ENCODE data around the gene PEX5. TPM values are rescaled to one million over a fixed set of nuclear protein-coding genes. Genes with fewer than 3 reads are reported as not detected.

Gene PEX5
- total and polyA plus RNA-seq, 2 of the 8 experiments (the other 6 are each of a cell fraction or from before 2014, with no cell fraction given), result 16.8 to 50.5 TPM

DNA sequence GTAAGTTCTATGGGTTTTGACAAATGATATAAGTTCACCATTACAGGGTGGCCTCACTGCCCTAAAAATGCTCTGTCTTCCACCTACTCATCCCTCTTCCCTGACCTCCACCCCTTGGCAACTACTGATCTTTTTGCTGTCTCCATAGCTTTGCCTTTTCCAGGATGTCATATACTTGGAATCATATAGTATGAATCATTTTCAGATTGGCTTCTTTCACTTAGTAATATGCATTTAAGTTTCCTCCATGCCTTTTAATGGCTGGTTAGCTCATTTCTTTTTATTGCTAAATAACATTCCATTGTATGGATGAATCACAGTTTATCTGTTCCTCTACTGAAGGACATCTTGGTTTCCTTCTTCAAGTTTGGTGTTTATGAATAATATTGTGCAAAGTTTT is 14.0 kb upstream of the PEX5 start (continued):
- no peak for TF ChIP-seq SIRT6 (IDR thresholded peaks at IDR 0.05; ENCODE audit: low read length)
- no peak for TF ChIP-seq SAP30 (IDR thresholded peaks at IDR 0.05; ENCODE audit: insufficient read depth, insufficient replicate concordance, low read length)
- no peak for TF ChIP-seq POU5F1 (IDR thresholded peaks at IDR 0.05; ENCODE audit: low read depth, low read length)
- TF ChIP-seq KDM5A (IDR thresholded peaks at IDR 0.05; ENCODE audit: low read length), result no peak
- no peak for TF ChIP-seq CBX8 (IDR thresholded peaks at IDR 0.05; ENCODE audit: borderline replicate concordance, low read depth, low read length)
- TF ChIP-seq POLR2A (IDR thresholded peaks at IDR 0.05; ENCODE audit: control extremely low read depth in 1 of 2, low read depth in 2 of 2, low read length in 2 of 2), result no peak
- TF ChIP-seq RNF2 (IDR thresholded peaks at IDR 0.05; ENCODE audit: borderline replicate concordance, low read depth, low read length, missing control alignments, poor library complexity, severe bottlenecking), result no peak
- no peak for TF ChIP-seq SIN3A (conservative IDR thresholded peaks at IDR 0.05 in 1 of 2, IDR thresholded peaks at IDR 0.05 in 1 of 2; ENCODE audit: low read depth in 1 of 2, low read length in 2 of 2)
- TF ChIP-seq CBX5 (IDR thresholded peaks at IDR 0.05; ENCODE audit: low read depth, low read length), result no peak
- no peak for TF ChIP-seq CEBPB (IDR thresholded peaks at IDR 0.05; ENCODE audit: low read depth, low read length)
